Stimulated activated CD4-positive, alpha-beta T cell treated with anti-CD3 and anti-CD28 coated beads, Interleukin-4, amount 100 ng/mL, for 24 hours (primary cell): ENCODE results near the gene AATF.

Source experiments
- DNase-seq: peaks from one replicate; pipeline ENCODE4 v3.0.0-alpha.2; 2020

The AATF gene

DNA sequence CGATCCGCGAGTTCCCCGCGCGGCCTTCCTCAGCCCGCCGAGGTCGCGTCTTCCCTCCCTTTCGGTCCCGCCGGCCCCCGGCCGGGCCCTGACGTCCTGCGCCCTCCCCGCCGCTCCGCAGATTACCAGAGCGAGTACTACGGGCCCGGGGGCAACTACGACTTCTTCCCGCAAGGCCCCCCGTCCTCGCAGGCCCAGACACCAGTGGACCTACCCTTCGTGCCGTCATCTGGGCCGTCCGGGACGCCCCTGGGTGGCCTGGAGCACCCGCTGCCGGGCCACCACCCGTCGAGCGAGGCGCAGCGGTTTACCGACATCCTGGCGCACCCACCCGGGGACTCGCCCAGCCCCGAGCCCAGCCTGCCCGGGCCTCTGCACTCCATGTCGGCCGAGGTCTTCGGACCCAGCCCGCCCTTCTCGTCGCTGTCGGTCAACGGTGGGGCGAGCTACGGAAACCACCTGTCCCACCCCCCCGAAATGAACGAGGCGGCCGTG is 6.1 kb upstream of the AATF start:
- no peak for DNase-seq

DNA sequence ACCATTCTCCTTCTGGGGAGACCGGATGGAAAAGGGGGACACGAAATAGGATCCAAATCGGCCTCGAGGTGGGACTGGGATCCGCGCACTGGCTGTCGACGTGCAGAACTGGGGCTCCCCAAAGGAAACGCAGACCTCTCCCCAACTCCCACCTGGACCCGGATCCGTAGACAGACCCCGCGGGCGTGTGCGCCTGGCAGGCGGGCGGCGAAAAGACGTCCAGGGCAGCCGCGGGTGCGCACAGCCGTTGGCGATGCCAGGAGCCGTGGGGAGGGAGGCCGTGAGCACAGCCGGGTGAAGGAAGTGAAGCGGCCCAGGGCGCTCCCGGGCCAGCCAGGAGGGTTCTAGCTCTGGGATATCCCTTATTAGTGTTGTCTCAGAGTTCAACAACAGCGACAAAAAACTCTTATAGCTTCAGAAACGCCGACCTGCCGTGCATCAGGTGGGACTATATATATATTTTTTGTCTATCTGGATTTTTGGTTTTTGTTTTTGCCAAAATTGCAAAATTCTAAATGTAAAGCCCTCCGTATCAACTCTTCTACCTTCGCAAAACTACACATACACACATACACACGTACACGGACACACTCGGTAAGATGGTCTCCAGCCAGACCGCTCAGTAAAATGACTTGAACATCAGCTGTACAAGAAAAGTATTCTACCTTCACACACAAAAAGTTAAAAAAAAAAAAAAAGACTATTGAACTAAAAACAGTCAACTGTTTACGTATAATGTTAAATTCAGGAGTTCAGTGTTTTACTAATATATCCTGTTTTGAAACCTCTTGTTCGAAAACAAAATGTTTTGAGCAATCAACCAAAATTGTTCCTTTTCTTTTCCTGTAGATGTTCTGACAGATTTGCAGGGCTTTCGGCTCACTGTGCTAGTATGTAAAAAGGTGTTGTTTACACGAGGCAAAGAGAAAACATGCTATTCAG is 5.2 kb upstream of the AATF start:
- no peak for DNase-seq

GRCh38 chr17:36944553-36944952 is 4.2 kb upstream of the AATF start:
- no peak for DNase-seq

DNA sequence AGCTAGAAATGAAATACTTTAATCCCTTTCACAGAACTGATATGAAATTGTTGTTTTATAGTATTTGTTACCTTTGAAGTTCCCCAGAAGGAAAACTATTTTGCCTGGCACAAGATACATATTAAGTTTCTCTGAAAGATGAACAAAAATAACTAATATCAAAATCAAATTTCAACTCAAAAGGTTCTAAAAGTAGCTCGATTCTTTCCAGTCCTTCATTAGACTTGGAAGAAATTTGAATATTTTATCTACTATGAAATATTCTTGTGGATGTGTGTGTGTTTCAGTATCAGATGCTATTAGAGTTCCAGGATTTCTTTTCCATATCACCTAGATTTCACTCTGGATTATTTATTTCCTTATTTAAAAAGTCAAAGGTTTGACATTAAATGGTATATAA is 3.6 kb upstream of the AATF start:
- no peak for DNase-seq

GRCh38 chr17:36945959-36946725 is 2.6 kb upstream of the AATF start:
- no peak for DNase-seq

DNA sequence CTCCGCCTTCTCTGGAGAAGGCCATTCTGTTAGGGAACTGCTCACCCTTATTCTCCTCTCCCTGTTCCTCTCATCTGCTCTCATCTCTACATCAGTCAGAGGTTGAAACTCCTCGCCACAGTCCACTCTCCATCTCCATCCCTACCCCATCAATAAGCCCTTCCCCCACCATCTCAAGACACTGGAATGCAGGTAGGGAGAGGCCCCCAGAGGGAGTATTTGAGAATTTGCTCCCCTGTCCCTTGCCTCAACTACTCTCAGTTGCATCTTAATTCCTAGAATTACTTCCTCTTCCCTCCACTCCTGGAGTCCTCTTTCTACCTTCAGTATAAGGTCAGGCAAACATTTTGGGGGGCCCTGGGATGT is 2.0 kb upstream of the AATF start:
- no peak for DNase-seq

DNA sequence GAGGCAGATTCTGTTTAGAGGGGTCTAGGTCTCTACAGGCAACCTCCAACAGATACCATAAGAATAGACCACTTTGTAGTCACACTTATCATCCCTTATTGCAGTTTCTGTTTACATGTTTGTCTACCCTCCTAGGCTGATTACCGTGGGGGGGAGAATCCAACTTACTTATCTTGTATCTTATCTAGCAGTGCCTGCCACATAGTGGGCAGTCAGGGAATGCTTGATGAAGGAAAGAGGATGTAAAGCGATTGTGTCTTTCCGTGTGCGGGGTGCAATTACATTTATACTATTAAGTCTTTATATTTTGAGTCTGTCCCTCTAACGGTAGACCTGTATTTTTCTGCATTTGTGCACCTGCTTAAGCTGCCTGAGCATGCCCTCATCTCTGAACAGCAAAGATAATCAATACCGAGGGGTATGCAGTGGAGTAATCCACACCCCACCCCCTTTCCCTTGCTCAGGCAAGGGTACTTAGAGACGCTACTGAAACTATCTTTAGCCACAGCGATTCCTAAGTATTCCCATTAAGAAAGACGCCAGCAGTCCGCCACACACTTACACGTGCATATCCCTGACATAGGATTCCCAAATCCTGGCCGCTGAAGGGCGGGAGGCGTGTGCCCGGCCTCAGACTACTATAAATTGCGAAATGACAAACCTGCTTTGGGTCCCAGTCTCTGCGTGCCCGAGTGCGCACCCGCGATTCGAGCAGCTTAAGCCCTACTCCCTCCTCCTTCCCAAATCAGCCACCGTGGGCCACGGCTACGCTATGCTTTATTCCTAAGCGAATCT is 635 bp upstream of the AATF start:
- no peak for DNase-seq

DNA sequence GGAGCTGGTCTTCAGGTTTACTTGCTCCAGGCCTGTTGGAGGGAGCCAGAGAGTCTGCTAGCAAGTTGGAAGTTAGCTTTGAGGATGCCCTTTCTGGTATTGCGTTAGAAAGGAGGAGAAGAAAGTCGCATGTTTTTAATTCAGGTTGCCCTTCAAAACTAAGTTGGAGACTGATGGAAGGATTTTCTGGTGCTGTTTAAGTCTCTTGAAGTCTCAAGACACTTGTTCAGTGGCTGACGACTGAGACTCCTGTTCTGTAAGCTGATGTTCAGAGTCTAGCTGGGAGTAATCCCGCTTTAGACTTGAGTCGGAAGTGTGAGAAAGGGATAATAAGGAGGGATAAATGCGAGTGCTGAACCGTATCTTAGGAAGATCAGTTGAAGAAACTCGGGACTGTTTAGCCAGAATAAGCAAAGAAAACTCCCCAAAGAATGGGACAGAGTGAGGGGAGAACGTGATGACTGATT is 740 bp downstream of the AATF start:
- no peak for DNase-seq

- no peak for DNase-seq
Observed at GRCh38 chr17:36950027-36950426, 1.3 kb downstream of the AATF start.

DNA sequence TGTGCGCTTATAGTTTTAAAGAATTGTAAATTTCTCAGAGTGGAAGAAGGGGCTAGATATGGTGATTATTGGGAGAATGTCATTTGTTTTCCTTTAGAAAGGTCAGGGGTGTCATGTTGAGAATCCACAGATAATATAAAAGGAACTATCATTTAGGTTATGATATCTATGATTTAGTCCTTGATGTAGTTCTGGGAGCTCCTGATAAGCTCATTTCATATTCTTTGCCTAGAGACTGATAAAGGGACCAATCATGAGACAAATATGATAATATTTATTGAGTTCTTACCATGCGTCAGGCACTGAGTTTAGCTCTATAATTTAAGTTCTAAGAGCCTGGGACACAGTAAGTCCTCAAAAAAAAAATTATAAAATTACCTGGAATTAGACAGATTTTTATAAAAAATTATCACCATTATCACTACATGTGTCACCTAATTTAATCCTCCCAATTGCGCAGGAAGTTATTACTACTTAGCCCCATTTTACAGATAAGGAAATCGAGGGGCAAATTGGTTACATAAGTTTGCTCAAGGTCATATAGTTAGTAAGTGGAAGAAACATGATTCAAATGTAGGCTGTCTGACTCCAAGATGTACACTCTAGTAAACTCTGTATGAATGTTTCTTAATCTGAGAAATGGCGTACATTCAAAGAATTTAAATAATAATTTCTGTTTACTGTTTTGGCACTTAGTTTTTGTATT is 2.5 kb downstream of the AATF start:
- no peak for DNase-seq

DNA sequence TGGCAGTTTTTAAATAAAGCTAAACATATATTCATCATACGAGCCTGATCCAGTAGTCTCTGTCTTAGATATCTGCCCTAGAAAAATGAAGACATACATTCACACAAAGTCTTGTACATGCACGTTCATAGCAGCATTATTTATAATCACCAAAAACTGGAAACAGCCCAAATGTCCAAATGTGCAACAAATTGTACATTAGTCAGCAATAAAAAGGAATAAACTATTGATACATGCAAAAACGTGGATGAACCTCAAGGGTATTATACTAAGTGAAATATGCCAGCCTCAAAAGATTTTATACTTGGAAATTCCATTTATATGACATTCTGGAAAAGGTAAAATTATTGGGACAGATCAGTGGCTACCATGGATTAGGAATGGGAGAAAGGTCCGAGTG is 22.8 kb downstream of the AATF start:
- DNase-seq, result no peak

GRCh38 chr17:36972186-36972700 is 23.5 kb downstream of the AATF start:
- DNase-seq, result no peak

DNA sequence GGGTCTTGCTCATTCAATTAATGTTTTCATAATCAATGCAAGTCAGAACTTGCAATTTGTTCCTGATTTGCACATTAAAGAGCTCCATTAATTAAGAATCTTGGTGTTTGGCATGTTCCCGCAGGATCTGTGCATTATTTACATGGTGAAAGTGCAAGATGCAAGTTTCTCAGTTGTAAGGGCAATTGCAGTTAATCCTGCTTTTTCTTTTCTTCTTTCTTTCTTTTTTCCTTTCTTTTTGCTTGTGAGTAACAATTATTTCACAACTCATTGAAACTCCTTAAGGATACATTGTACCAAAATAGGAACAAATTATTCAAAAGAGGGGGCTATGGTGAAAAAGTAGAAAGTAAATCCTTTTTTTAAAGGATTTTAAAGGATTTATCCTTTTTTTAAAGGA is 24.2 kb downstream of the AATF start:
- no peak for DNase-seq

GRCh38 chr17:36975922-36976515 is 27.3 kb downstream of the AATF start:
- DNase-seq, result no peak

DNA sequence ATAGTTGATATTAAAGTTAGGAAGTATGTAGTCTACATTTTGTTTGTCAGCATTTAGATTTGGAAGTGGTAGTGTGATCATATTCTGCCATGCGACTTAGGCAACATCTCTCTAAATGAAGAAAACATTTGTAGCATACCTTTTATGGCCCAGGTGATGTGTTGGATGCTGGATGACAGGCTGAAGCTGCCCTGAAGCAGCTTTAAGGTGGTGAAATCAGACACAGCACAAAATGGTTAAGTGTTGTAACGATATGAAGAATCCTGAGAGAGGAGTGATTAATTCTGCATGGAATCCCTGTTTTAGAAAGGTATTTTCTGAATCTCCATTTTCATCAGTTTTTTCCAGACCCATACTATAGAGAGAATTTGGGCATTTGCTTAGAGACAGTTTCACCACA is 28.3 kb downstream of the AATF start:
- DNase-seq, result no peak

DNA sequence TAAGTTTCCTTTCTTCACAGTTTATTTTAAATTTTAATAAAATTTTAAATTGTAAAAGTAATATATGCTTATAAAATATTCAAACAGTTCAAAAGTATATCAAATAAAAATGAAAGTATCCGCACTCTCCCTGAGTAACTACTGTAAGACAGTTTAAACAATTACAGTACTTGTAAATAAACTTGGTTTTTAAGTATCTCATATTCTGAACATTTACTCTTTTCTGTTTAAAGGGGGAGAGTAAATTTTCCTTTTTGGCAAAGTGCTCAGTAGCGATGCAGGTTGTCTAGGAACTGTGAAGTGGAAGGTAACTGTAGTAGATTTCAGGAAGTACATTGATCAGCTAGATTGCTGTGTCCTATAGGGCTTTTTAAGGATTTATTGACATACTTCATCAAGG is 28.8 kb downstream of the AATF start:
- no peak for DNase-seq

GRCh38 chr17:36978810-36979564 is 30.2 kb downstream of the AATF start:
- no peak for DNase-seq

GRCh38 chr17:36979565-36979941 is 30.8 kb downstream of the AATF start:
- no peak for DNase-seq

DNA sequence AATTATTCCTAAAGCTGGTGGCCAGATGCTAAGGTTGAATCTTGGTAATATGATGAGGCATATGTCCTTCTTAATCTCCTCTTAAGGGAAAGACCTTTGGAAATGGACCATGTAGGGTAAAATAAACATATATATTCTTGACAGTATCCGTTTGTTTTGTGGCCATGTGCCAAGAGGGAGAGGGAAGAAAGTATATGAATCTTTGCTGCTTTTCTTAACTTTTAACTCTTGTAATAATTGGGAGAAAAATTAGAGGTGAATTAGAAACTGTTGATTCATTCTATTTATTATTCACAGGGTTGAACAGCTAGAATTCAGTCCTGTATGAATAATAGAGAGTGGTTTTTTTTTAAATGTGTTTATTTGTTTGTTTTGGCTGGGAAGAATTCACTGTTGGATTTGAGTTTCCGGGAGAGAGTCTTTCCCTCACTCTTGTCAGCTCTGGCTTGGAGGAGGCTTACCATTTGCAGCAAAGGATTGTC is 31.6 kb downstream of the AATF start:
- no peak for DNase-seq

DNA sequence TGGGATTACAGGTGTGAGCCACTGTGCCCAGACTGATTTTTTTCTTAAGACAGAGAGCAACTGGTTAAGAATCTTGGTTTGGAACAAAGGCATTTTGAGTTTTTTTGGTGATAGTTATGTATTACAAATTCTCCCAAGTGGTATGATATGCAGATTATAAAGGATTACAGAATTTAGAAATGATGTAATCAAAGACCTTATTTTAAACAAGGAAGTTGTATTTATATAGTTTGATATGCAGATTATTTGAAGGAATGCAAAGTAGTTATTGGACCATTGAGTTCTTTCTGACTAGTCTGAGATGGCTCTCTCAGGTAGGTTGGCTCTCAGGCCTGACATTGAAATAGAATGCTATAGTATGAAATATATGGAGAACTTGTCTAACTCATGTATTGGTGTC is 34.9 kb downstream of the AATF start:
- no peak for DNase-seq

GRCh38 chr17:36989173-36989572 is 40.4 kb downstream of the AATF start:
- no peak for DNase-seq
